T-cell (primary cell): ENCODE measurements around the gene ARMC6. TPM values are rescaled to one million over a fixed set of nuclear protein-coding genes. Genes with fewer than 3 reads are reported as not detected.

Source experiments
- ATAC-seq, 4 experiments: fragments of 200-7000 bp in 3 of 4; fragments of 150-1000 bp in 1 of 4; cut with Tn5 transposase; replicated peaks in 1 of 4; 1 replicate in 3 of 4; 2 replicates in 1 of 4; pipeline ENCODE4 v1.10.0; 2021; ENCODE audit warnings: moderate library complexity in 3 of 4, mild to moderate bottlenecking in 2 of 4, moderate number of reproducible peaks in 1 of 4
- CTCF ChIA-PET, 2 donors: fragments of 300-600 bp; sonication (Branson Sonifier 250); formaldehyde crosslinking; loops; one replicate each; lab custom pipeline; 2022; ENCODE audit warnings: antibody characterized with exemption in 2 of 2; lab: Charles Lee
- POLR2A ChIA-PET, 2 donors: fragments of 300-600 bp; sonication (Branson Sonifier 250); formaldehyde crosslinking; loops; one replicate each; lab custom pipeline; 2022; ENCODE audit warnings: antibody characterized with exemption in 2 of 2; lab: Charles Lee
- DNase-seq, 35 experiments: peaks; one replicate each; pipeline versions ENCODE4 v3.0.0 to v3.0.0-alpha.2; 2013 to 2023
- H3K27ac ChIP-seq: one replicate; pipeline ENCODE4 v1.5.1; 2013; ENCODE audit warnings: low read length
- H3K27me3 ChIP-seq, 2 experiments: replicated peaks in 1 of 2; 1 replicate in 1 of 2; 2 replicates in 1 of 2; pipeline versions ENCODE4 v1.6.1 to v1.7.0; 2013; ENCODE audit warnings: low read length in 1 of 2, mixed read lengths in 1 of 2; ENCODE audit not compliant: control insufficient read depth in 2 of 2, insufficient read depth in 2 of 2; ENCODE audit errors: extremely low read depth in 1 of 2
- H3K36me3 ChIP-seq, 2 donors: 1 replicate in 1 of 2; 2 replicates in 1 of 2; pipeline versions ENCODE4 v1.6.1 to v1.7.0; 2013; ENCODE audit warnings: low read length in 1 of 2; ENCODE audit not compliant: control insufficient read depth in 2 of 2, insufficient read depth in 1 of 2; ENCODE audit errors: extremely low read depth in 1 of 2
- H3K4me1 ChIP-seq, 2 experiments: 1 replicate in 1 of 2; 2 replicates in 1 of 2; pipeline versions ENCODE4 v1.6.1 to v1.7.0; 2013; ENCODE audit warnings: low read length in 2 of 2, mixed read lengths in 1 of 2; ENCODE audit not compliant: insufficient read depth in 2 of 2, control insufficient read depth in 1 of 2; ENCODE audit errors: extremely low read depth in 1 of 2
- H3K4me3 ChIP-seq, 2 donors: 1 replicate in 1 of 2; 2 replicates in 1 of 2; pipeline versions ENCODE4 v1.5.1 to v1.7.0; 2013; ENCODE audit warnings: mild to moderate bottlenecking in 2 of 2, low read length in 1 of 2, moderate library complexity in 1 of 2; ENCODE audit not compliant: control insufficient read depth in 1 of 2; ENCODE audit errors: extremely low read depth in 1 of 2
- H3K9me3 ChIP-seq: 2 replicates; pipeline ENCODE4 v1.7.0; 2013
- H3K27ac Mint-ChIP-seq, 2 donors: one replicate each; pipeline ENCODE4 v1.8.0; 2020 to 2021; ENCODE audit warnings: mild to moderate bottlenecking in 2 of 2, mixed read lengths in 2 of 2
- H3K27me3 Mint-ChIP-seq, 2 donors: one replicate each; pipeline ENCODE4 v1.8.0; 2021 to 2022; ENCODE audit warnings: mixed read lengths in 2 of 2
- H3K36me3 Mint-ChIP-seq: one replicate; pipeline ENCODE4 v1.8.0; 2021; ENCODE audit warnings: mixed read lengths
- H3K4me1 Mint-ChIP-seq, 3 donors: one replicate each; pipeline ENCODE4 v1.8.0; 2020 to 2022; ENCODE audit warnings: mixed read lengths in 3 of 3, mild to moderate bottlenecking in 1 of 3
- H3K4me3 Mint-ChIP-seq, 3 donors: one replicate each; pipeline ENCODE4 v1.8.0; 2020 to 2022; ENCODE audit warnings: mild to moderate bottlenecking in 3 of 3, mixed read lengths in 3 of 3, moderate library complexity in 3 of 3
- H3K9me3 Mint-ChIP-seq, 3 donors: one replicate each; pipeline ENCODE4 v1.8.0; 2020 to 2022; ENCODE audit warnings: mixed read lengths in 3 of 3
- WGBS: methylation state at CpG from one replicate; pipeline ENCODE4 v1.1.5; 2013; ENCODE audit warnings: missing lambda C conversion rate; ENCODE audit not compliant: insufficient coverage; 5-methylcytosine and 5-hydroxymethylcytosine counted together
- total RNA-seq, 35 experiments: library from RNA in 6 of 35; stranded (reverse) in 6 of 35; fragments of 120-200 nt in 1 of 35; gene quantifications; one replicate each; pipeline versions ENCODE4 v1.2.1 to v1.2.4 and lab custom pipeline; 2013 to 2026

ARMC6 gene
- total RNA-seq, 5 donors from 2014 or later (not counting 1 experiment from before 2014, with no cell fraction given): 12.8 to 22.7 (median 18.7) TPM

- H3K36me3 ChIP-seq: no peaks in the 10 kb centered on the region
- DNase-seq: peak in 3 of 35 experiments; percentile 4 to 74 (median 73)
- H3K4me3 Mint-ChIP-seq: peak overlapping the region; percentile 87 to 95 (median 89)
- WGBS: 0% methylated on average over 22 of the region's 29 CpGs
- H3K36me3 Mint-ChIP-seq: peaks cover 8% of the 10 kb centered on the region
- POLR2A ChIA-PET: no interaction called here
- H3K4me3 ChIP-seq: peak overlapping the region; percentile 76 to 86
- peaks cover 11 to 57% of the 10 kb centered on the region in 2 experiments for H3K4me1 ChIP-seq
- H3K27ac Mint-ChIP-seq: peak overlapping the region; percentile 74 to 89
- no peaks in the 10 kb centered on the region for H3K9me3 Mint-ChIP-seq
- ATAC-seq: peak; percentile 15 to 38 (median 16)
- no peaks in the 10 kb centered on the region for H3K27me3 Mint-ChIP-seq
- no peaks in the 10 kb centered on the region for H3K27me3 ChIP-seq
- peaks cover 38 to 52% (median 39%) of the 10 kb centered on the region in 3 donors for H3K4me1 Mint-ChIP-seq
- peak overlapping the region; percentile 46 for H3K27ac ChIP-seq
- H3K9me3 ChIP-seq: no peaks in the 10 kb centered on the region
- CTCF ChIA-PET: interaction anchor here in 1 of 2 donors (0.7 kb wide), 1 partner anchor 973 kb away, joined by 9 read pairs; no protein-coding TSS in a partner anchor
Measured at GRCh38 chr19:19064098-19064722, 30.8 kb downstream of the ARMC6 start.

GRCh38 chr19:19064811-19065745 is 31.7 kb downstream of the ARMC6 start:
- H3K9me3 ChIP-seq: no peaks in the 10 kb centered on the region
- Mint-ChIP-seq H3K4me1 (peaks cover 44 to 58% (median 45%) of the 10 kb centered on the region in 3 donors), H3K4me3 (peak overlapping the region; percentile 87 to 95 (median 89)), H3K36me3 (peaks cover 4% of the 10 kb centered on the region), H3K27me3 (no peaks in the 10 kb centered on the region), H3K9me3 (no peaks in the 10 kb centered on the region), H3K27ac (peak overlapping the region; percentile 74 to 89)
- no peaks in the 10 kb centered on the region for H3K27me3 ChIP-seq
- H3K27ac ChIP-seq: peak overlapping the region; percentile 46
- CTCF ChIA-PET: interaction anchor here (0.6 to 0.7 kb wide), 3 partner anchors 78 to 972 kb away, joined by 3 to 9 read pairs (median 5); partner anchors contain the start of genes BORCS8 (in 1 of the 2) and RFXANK (in 1 of the 2)
- ATAC-seq: no peak
- peaks cover 11 to 63% of the 10 kb centered on the region in 2 experiments for H3K4me1 ChIP-seq
- peak in 6 of 35 experiments; percentile 8 to 44 (median 12) for DNase-seq
- WGBS: 0% methylated on average over 15 of the region's 25 CpGs
- peak overlapping the region; percentile 76 to 86 for H3K4me3 ChIP-seq
- POLR2A ChIA-PET: no interaction called here
- H3K36me3 ChIP-seq: no peaks in the 10 kb centered on the region

- peak overlapping the region; percentile 24 to 41 for H3K27ac Mint-ChIP-seq
- peak overlapping the region in 1 of 3 donors; percentile 20 for H3K4me3 Mint-ChIP-seq
- ChIA-PET POLR2A (no interaction called here), CTCF (no interaction called here)
- no peaks in the 10 kb centered on the region for H3K9me3 Mint-ChIP-seq
- Histone ChIP-seq H3K27ac (no peak overlapping the region), H3K9me3 (no peaks in the 10 kb centered on the region), H3K27me3 (no peaks in the 10 kb centered on the region), H3K4me1 (peaks cover 11 to 63% of the 10 kb centered on the region in 2 experiments), H3K4me3 (no peak overlapping the region), H3K36me3 (no peaks in the 10 kb centered on the region)
- WGBS: 96% methylated on average over 4 of the region's 11 CpGs
- DNase-seq (no peak), ATAC-seq (no peak)
- H3K4me1 Mint-ChIP-seq: peaks cover 45 to 64% (median 48%) of the 10 kb centered on the region in 3 donors
- peaks cover 7% of the 10 kb centered on the region for H3K36me3 Mint-ChIP-seq
- H3K27me3 Mint-ChIP-seq: no peaks in the 10 kb centered on the region
Measured at GRCh38 chr19:19067276-19068072, 34.1 kb downstream of the ARMC6 start.

GRCh38 chr19:19068659-19069654 is 35.6 kb downstream of the ARMC6 start:
- no peaks in the 10 kb centered on the region for H3K27me3 ChIP-seq
- WGBS: 88% methylated on average over 4 of the region's 11 CpGs
- peak overlapping the region in 2 of 3 donors; percentile 25 to 27 for H3K4me3 Mint-ChIP-seq
- no peaks in the 10 kb centered on the region for H3K9me3 Mint-ChIP-seq
- peak overlapping the region; percentile 74 to 75 for H3K27ac Mint-ChIP-seq
- H3K36me3 Mint-ChIP-seq: peaks cover 7% of the 10 kb centered on the region
- DNase-seq (peak in 1 of 35 experiments; percentile 20), ATAC-seq (no peak)
- ChIA-PET CTCF (interaction anchor here in 1 of 2 donors (0.6 to 0.8 kb wide), 3 partner anchors 421 to 1321 kb away, joined by 4 to 5 read pairs (median 4); no protein-coding TSS in a partner anchor), POLR2A (interaction anchor here in 1 of 2 donors (0.7 kb wide), 2 partner anchors 247 to 328 kb away, joined by 3 to 4 read pairs; no protein-coding TSS in a partner anchor)
- no peak overlapping the region for H3K4me3 ChIP-seq
- H3K27me3 Mint-ChIP-seq: no peaks in the 10 kb centered on the region
- H3K4me1 ChIP-seq: peaks cover 7 to 56% of the 10 kb centered on the region in 2 experiments
- H3K4me1 Mint-ChIP-seq: peaks cover 47 to 65% (median 52%) of the 10 kb centered on the region in 3 donors
- H3K36me3 ChIP-seq: peaks cover 2% of the 10 kb centered on the region in 2 donors
- peak overlapping the region; percentile 63 for H3K27ac ChIP-seq
- no peaks in the 10 kb centered on the region for H3K9me3 ChIP-seq

- no peaks in the 10 kb centered on the region for H3K27me3 ChIP-seq
- ChIA-PET POLR2A (no interaction called here), CTCF (no interaction called here)
- no peak overlapping the region for H3K27ac ChIP-seq
- WGBS: 98% methylated on average over 6 of the region's 8 CpGs
- Mint-ChIP-seq H3K36me3 (peaks cover 21% of the 10 kb centered on the region), H3K4me1 (peaks cover 41 to 54% (median 45%) of the 10 kb centered on the region in 3 donors), H3K27ac (no peak overlapping the region), H3K4me3 (no peak overlapping the region), H3K27me3 (no peaks in the 10 kb centered on the region), H3K9me3 (no peaks in the 10 kb centered on the region)
- peaks cover 2 to 28% of the 10 kb centered on the region in 2 experiments for H3K4me1 ChIP-seq
- ATAC-seq (no peak), DNase-seq (no peak)
- peaks cover 3 to 15% of the 10 kb centered on the region in 2 donors for H3K36me3 ChIP-seq
- H3K4me3 ChIP-seq: no peak overlapping the region
- H3K9me3 ChIP-seq: no peaks in the 10 kb centered on the region
Measured at GRCh38 chr19:19071897-19072296, 38.5 kb downstream of the ARMC6 start.
